Activated CD4-positive, alpha-beta T cell treated with anti-CD3 and anti-CD28 coated beads for 24 hours (primary cell): Measurements from ENCODE around the gene SPTLC1.

Experiments
- DNase-seq, 2 donors: peaks; one replicate each; pipeline ENCODE4 v3.0.0-alpha.2; 2020; ENCODE audit warnings: low read depth in 2 of 2

Gene SPTLC1

DNA sequence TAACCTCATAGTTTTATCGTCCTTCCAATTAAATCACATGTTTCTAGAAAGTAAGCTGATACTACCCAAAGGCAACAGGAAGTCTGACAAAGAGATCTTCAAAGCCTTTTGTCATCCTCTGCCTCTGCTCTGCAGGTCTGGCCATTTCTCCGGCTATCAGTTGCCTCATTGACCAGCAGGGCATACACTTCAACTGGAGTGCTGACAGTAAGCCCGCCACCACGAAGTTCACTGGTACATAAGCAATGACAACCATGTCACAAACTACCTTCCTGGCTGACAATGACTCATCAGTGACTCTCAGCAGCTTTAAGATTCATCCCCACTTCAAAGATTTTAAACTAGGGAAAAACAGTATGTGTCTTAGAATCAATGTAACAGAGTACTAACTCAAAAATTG, 20.6 kb downstream of the SPTLC1 start:
- no peak for DNase-seq

DNA sequence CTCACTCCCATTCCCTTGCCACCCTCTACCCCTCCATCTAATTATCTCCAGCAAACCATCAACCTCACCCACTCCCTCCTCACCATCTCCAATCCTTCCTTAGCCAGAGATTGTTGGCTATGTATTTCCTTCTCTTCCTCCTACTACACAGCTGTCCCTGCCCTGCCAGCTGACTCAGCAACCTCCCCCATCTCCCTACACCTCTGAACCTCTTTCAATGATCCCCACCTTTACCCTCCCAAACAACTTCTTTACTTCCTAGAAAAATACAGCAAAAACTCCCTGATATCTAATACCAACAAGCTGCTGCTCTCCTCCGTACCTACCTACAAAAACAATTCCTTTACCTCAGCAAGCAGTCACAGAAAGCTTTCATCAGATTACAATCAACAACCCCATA, 37.3 kb downstream of the SPTLC1 start:
- no peak for DNase-seq

DNA sequence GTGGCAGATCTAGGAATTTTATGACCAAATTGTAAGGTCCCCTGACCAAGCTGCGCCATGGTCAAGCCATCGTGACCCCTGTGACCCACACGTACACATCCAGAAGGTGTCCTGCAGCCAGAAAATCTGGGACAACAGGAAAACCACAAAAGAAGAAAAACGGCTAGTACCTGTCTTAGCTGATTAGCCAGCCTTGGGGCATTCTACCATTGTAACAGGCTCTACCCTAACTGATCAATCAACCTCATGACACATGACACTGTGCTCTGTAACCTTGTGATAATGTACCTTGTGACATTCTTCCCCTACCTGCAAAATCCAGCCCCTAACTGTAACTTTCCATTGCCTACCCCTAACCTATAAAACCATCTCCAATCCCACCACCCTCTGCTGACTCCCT, 43.6 kb downstream of the SPTLC1 start:
- DNase-seq: no peak

DNA sequence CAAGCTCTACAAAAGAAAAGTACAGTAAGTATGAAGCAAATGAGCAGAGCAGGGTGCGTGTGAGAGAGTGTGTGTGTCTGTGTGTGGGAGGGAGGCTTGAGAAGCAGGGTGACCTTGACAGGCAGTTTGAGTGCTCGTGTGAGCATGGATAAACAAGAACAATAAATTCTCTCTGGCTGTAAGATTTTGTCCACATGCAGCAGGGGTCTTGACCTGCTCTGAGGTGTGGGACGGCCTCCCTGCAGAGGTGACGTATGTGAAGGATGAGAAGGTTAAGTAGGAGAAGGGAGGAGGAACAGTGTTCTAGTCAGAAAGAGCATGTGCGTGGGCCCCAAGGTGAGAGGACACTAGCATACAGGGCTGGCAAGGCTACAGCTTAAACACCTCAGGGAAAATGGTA, 49.0 kb downstream of the SPTLC1 start:
- no peak for DNase-seq

DNA sequence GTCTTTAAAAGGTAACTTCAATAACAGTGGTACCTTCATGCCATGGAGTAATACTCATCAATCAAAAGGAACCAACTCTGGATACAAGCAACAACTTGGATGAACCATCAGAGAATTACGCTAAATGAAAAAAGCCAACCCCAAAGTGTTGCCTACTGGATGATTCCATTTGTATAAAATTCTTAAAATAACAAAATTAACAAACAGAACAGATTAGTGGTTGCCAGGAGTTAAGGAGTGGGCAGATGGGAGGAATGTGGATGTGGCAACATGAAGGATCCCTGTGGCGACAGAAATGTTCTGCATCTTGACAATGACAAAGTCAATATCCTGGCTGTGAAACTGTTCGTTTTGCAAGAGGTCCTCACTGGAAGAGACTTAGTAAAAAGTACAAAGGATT, 50.5 kb downstream of the SPTLC1 start:
- no peak for DNase-seq

DNA sequence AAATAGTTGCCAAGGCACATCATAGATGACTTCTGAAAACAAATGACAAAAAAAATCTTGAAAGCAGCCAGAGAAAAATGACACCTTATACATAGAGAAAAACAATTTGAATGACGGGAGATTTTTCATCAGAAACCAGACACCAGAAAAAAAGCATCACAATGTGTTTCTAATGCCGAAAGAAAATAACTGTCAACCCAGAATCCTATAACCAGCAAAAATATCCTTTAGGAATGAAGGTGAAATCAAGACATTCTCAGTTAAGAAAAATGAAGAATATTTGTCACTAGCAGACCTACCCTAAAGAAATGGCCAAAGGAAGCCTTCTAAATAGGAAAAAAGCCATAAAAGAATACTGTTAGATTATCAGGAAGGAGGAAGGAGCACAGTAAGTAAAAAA, 54.0 kb downstream of the SPTLC1 start:
- DNase-seq: no peak

DNA sequence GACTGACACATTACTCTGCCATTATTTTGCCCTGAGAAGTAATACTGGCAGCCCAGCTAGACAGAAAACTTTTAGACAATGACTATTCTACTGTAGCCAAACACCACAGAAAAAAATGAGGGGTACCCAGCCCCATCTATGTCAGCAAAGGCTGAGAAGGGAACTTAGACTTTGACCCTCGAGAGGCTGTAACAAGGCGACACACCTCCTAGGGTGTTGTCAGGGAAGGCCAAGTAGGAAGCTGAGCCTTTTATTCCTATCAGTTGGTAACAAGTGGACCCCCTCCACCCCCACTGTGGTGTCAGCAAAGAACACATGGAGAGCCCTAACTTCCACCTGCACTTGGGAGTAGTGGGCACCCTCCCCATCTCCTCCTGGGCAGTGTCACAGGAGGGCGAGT, 55.6 kb downstream of the SPTLC1 start:
- no peak for DNase-seq

DNA sequence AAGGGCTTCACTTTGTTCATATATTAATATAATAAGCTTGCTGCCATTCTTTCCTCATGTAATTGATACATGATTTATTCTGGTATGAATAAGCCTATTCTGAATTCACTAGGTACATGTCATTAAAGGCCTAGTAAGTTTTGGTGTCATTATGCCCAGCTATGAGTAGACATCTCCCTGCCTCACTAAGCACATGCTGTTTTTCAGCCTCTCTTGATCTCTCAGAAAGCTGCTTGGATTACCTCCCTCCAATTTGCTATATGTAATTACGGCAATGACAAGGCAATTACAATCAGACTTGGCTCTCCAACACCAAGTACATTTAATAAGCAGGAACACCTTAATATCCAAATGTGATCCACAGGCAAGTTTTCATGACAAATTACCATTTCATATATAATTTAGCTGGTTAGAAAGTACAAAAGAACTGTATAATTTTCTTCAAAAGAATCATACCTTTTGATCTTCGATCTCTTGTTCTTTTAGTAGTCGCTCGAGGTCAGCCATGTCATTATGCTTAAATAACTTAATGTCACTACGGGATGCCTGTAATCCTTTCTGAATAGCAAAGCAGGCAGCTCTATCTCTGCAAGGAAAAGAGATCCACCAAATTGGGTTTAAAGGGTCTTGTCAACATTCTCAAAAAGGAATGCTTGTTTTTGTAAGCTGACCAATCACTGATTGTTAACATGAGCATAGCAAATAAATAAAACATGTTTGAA, 56.3 kb downstream of the SPTLC1 start:
- no peak for DNase-seq

DNA sequence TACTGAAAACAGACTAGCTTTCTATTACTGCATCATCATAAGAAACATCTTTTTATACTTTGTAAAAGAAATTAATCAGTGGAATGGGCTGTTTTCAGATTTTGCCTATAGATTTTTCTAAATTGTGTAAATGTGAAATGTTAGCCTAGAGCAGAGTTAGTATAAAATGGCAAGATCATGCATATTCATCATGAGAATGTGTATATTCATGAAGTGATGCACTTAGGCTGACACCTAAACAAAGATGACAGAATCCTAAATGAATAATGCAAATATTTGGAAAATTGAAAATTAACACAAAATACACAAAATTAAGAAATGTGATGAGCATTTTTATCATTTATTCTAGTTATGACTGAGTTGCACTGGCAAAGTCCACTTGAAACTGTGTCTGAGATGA, 57.2 kb downstream of the SPTLC1 start:
- DNase-seq: no peak

DNA sequence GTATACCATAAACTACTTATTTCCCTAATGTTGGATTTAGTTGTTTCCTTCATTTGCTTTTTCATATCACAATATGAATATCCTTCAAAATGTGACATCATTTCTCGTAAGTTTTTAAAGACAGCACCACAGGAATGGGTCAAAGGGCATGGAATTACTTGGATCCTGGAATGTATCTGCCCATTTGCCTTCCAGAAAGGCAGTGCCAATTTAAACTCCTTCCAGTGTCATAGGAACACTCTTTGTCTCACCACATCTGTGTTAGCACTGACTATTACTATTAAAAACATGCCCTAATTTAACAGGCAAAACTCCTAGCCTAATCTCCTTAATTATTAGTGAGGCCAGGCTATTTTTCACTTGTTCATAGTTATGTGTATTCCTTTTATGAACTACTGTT, 58.0 kb downstream of the SPTLC1 start:
- no peak for DNase-seq

DNA sequence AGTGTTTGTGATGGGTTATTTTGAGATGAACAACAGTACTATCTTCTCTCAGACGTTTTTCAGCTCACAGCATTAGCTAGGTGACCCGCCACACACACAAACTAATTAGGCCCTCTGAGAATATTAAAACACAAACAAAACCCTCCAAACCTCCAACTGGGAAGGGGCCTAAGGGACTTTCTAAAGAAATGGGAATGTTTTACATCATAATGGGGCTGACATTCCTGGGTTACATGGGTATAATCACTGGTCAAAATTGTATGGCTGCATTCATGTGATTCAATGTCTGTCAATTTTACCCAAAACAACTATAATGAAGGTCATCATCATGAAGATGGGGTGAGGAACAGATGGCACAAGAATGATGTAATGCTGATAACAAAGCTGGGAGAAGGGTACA, 59.6 kb downstream of the SPTLC1 start:
- no peak for DNase-seq

DNA sequence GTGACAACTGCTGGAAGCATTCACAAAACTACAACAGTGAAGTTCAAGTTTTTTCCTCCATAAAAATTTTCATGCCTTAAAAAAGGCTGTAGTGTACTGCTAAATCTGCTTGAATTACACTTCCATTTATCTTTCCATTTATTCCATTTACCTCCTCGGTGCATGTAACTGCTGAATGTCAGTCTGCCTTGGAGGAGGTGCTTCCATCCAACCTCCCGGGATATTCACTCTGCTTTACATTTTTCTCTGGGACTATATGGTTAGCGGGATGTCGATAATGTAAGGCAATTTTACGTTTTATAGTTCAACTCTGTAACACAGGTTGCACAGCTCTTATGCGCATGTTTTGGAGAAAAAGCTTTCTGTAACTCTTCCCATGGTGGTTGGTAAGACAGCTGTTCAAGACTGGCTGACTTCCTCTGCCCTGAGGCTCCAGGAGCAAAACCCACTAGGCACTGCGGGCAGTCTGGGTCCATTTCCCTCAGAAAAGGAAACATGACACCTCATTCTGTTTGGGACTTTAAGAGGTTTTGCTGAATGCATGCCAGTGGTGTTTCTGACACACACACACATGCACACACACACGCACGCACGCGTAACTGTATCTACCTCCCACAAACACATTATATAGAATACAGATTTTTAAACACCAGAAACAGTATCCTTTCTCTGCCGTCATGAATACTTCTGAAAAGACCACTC, 66.1 kb downstream of the SPTLC1 start:
- DNase-seq: no peak

DNA sequence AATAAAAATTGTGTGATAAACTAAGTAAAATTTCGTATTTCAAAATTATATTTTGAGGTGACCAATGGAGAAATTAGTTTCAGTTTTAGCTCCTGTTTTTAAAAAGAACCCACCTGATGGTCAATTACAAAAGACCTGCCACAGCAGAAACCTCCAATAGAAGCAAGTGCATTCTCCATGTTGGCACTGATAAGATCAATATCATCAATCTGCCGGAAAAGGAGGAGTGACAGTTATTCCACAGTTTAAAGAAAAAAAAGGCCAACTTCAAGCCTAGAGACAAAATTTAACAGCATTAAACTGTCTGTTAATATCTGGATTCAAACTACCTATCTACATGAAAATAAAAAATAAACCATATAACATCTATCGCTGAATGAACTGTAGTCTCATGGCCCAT, 67.7 kb downstream of the SPTLC1 start:
- no peak for DNase-seq

DNA sequence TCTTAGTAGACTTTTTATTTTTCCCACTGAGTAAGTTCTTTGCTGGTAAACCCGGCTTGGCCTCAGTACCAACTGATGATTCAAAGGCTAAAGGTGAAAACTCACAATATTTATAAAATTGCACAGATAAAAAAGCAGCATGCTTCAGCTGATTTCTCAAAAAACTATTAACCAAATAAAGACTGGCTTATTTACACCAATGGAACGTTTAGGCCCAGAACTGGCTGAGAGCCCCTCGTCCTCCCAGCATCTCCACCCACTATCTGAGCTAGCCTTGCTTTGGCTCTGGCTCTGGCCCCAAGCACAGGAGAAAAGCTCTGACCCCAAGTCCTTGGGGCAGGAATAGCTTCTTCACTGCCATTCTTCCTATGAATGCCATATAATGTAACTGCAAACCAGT, 68.5 kb downstream of the SPTLC1 start:
- no peak for DNase-seq

DNA sequence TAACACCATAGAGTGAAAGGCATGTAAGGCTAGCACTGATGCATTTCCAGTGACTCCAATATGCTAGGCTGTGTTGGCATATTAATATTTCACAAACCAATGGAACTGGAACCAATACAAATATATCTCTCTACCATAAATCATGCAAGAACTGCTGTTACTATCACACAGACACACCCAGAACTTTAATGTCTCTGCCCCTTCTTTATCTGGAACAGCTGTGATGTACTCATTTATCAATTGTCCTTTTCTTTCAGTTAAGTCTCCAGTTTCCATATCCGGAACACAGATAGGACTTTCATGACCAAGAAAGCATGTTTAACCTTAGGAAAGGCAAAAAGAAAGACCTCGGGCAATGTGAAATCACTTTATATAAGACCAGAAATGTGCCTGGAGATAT, 70.3 kb downstream of the SPTLC1 start:
- no peak for DNase-seq

DNA sequence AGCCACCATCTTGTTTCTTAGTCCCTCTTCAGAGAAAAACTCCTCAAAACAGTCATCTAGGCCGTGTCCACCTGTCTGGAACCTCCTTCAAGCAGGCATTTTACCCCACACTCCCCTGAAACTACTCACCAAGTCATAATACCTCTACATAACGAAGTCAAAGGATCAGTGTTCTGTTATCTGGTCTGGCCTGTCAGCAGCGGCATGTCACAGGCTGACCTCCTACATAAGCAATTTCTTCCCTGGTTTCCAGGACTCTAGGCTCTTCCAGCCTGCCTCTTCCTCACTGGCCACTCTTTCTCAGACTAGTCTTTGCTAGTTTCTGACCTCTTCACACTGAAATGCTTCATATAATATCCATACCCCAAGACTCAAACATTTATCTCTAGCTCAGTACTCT, 72.2 kb downstream of the SPTLC1 start:
- no peak for DNase-seq

DNA sequence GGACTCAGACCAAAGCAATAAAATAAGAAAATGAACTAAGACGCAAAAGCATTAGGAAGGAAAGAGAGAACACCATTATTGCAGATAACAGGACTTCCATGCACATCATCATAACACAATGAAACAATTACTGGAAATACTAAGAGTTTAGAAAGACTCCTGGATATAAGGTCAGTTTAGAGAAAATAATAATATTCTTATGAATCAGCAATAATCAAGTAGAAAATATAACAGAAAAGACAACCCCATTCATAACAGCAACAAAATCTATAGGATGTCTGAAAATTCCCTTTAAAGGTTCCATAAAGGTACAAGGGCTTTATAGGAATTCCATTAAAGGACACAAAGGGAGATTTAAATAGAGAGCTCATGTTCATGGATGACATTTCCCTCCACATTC, 73.0 kb downstream of the SPTLC1 start:
- DNase-seq: no peak

DNA sequence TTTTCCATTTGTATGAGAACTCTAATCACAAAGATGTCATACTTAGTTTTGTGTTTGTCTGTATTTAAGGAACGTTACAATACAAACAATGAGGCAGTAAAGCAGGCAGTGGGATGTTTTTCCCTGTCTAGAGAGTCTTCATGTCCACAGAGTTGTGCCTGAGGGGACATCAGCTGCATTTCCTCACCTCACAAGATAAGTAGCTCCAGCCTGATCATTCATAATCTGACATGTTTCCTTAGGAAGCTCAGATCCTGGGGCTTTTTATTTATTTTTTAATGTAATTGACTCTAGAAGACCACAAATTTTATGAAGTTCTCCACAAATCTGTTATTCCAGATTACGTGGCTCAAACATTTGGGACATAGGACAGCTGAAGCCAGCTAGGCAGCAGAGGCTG, 78.5 kb downstream of the SPTLC1 start:
- no peak for DNase-seq

DNA sequence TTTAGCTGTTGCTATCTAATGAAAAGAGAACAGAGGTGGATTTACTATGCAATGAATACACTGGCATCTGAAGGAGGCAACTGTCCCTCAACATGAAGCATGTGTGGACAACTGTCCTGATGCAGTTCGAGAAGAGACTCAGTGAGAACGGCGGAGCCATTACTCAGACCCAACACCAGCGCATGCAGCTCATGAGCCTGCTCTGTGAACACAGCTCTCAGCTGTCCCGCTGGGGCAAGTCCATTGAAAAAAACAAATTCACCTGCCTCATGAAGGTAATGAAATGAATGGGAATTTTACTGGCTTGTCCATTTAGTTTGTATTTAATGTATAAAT, 78.8 kb downstream of the SPTLC1 start:
- DNase-seq: no peak

DNA sequence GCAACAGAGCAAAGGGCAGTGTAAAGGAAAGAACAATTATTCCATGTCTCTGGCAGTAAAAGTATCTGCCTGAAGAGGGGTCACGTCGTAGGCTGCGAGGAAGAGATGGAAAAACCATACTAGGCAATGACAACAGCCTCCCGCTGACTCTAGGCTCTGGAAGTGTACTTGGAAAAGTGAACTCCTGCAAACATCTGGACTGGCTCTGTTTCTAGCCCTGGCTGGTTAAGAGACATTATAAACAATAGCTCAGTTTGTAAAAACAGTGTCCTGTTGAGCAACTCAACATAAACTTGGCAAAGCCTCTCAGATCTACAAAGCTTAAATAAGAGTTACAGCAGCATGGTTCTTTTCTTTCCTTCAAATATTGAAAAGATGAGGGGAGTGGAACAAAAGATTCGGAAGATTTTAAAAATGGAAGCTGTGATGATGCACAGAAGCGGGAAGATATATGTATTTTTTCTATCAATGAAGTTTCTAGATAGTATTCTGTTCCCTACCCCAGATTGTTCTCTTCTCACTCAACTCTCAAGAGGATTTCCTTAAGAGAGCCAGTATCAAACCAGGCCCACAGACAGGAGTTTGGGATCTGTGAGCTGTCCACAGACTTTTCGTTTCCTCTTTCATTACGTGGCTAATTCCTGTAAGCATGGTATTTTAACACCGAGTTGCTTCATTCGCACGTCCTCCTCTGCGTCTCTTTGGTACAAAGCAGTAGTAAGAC, 79.4 kb downstream of the SPTLC1 start:
- DNase-seq: no peak

DNA sequence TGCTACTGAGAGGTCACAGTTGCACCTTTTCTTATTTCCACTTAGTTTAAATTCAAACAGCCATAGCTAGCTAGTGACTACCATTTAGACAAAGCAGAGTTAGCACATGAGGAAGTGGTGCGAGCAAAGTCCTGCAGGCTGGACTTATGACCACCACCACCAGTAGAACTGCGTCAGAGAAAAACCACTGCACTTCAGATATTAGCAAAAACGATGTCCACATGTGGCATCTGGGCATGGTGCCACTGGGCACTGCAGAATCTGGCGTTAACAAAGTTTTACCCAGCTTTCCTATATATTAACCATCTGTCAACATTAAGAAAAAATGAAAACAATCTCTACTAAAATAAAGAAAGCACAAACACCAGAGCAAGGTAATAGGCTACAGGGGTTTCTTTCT, 80.1 kb downstream of the SPTLC1 start:
- no peak for DNase-seq

DNA sequence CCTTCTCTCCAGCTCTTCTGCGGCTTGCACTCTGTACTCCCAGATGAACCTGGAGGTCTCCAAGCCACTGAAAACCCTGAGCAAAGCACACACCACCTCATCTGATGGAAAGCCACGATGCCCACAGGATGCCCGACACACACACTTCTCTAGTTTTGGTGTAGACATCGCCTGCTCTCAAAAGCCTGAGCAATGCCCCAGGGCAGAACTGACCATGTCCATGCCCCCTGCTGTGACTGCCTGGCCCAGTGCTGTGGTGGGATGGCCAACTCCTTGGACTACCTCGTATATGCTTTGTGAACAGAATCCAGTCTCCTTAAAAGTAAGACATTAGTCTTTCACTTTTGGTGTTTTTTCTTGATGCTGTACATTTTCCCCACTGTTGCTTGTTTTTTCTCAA, 81.2 kb downstream of the SPTLC1 start:
- no peak for DNase-seq

DNA sequence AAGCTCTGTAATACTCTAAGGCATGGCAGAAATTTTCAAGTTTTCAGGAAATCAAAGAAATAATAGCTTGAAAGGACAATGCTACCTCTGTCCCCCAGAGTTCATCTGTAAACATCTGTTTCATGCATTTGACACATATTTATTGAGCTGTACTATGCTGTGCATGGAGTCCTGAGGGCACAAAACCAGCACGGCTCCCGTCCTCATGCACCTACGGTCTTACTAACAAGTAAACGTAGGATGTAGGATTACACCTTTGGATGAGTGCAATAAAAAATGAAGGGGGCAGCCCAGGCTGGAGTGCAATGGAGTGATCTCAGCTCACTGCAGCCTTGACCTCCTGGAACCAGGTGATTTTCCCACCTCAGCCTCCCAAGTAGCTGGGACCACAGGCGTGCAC, 81.9 kb downstream of the SPTLC1 start:
- DNase-seq: no peak
